Measurements from ENCODE around the gene FXYD7. TPM values are rescaled to one million over a fixed set of nuclear protein-coding genes. Genes with fewer than 3 reads are reported as not detected.

The FXYD7 gene
- total and polyA plus RNA-seq, 2 of the 13 experiments (the other 11 are each of a cell fraction or from before 2014, with no cell fraction given) = 0.55 TPM; not detected in 1

DNA sequence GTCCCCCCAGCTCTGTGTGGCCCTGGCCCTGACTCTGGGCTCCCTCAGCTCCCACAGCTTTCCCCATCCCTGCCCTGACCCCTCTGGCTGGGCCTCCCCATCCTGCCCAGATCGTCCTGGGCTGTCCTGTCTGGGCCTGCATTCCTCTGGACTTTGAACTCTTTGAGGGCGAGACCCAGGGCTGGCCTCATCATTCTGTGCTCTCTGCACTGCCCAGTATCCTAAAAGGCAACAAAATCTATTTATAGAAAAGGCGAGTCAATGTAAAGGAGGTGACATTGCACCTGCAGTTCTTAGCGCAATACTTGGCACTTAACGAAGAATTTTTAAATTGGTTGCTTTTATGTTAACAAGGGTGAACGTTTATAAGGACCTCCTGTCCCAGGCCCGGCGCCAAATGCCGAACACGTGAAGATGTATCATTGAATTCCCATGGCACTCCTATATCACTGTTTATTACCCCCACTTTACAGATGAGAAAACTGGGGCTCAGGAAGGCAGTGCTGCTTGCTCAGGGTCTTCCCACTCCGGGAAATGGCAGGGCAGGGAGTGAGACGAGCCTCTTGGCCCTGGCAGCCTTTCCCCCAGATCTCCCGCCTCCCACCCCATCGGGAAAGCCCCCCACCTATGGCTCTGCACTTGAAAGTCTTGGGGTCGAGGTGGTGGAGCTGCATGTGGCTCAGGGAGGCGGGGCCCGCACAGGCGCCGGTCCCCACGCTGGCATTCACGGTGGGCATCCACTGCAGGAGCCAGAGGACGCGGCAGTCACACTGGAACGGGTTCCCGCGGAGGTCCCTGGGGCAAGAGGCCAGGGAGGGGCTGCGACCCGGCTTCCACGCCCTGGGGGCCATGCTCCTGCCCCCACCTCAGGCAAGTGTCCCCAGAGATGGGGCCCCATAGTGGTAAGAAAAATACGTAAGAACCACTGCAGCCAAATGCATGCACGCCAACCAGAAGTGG, 12.0 kb upstream of the FXYD7 start (continued):
- TF ChIP-seq ATRX (CRISPR knock-in tag; IDR thresholded peaks at IDR 0.05; ENCODE audit: borderline replicate concordance) = no peak
- no peak for TF ChIP-seq PAX8 (CRISPR knock-in tag; IDR thresholded peaks at IDR 0.05; ENCODE audit: borderline replicate concordance)
- TF ChIP-seq ZSCAN30 (CRISPR knock-in tag; IDR thresholded peaks at IDR 0.05) = no peak
- no peak for TF ChIP-seq REPIN1 (CRISPR knock-in tag; IDR thresholded peaks at IDR 0.05; ENCODE audit: borderline replicate concordance, low read depth)
- TF ChIP-seq DMAP1 (CRISPR knock-in tag; IDR thresholded peaks at IDR 0.05) = no peak
- no peak; the same call in 1 of the 2 replicates for TF ChIP-seq ARID4A (CRISPR knock-in tag; IDR thresholded peaks at IDR 0.05; ENCODE audit: borderline replicate concordance)
- TF ChIP-seq, protein P1, sequence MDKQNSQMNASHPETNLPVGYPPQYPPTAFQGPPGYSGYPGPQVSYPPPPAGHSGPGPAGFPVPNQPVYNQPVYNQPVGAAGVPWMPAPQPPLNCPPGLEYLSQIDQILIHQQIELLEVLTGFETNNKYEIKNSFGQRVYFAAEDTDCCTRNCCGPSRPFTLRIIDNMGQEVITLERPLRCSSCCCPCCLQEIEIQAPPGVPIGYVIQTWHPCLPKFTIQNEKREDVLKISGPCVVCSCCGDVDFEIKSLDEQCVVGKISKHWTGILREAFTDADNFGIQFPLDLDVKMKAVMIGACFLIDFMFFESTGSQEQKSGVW (CRISPR knock-in tag; IDR thresholded peaks at IDR 0.05; ENCODE audit: borderline replicate concordance) = no peak
- TF ChIP-seq IKZF4 (CRISPR knock-in tag; IDR thresholded peaks at IDR 0.05; ENCODE audit: borderline replicate concordance, low read depth, not compliant biosample characterization) = no peak
- no peak for TF ChIP-seq MYNN (CRISPR knock-in tag; IDR thresholded peaks at IDR 0.05; ENCODE audit: low read depth)
- TF ChIP-seq ZNF570 (CRISPR knock-in tag; IDR thresholded peaks at IDR 0.05; ENCODE audit: borderline replicate concordance) = no peak
- peak; percentile 70; the same call in 1 of the 2 replicates for TF ChIP-seq ZFY (CRISPR knock-in tag; IDR thresholded peaks at IDR 0.05)
- TF ChIP-seq ZNF451 (CRISPR knock-in tag; IDR thresholded peaks at IDR 0.05) = no peak
- TF ChIP-seq MBD4 (IDR thresholded peaks at IDR 0.05; ENCODE audit: borderline replicate concordance, low read length) = no peak
- no peak for TF ChIP-seq SRSF1 (optimal IDR thresholded peaks at IDR 0.05; ENCODE audit: low read depth, low read length)
- TF ChIP-seq, protein P2, sequence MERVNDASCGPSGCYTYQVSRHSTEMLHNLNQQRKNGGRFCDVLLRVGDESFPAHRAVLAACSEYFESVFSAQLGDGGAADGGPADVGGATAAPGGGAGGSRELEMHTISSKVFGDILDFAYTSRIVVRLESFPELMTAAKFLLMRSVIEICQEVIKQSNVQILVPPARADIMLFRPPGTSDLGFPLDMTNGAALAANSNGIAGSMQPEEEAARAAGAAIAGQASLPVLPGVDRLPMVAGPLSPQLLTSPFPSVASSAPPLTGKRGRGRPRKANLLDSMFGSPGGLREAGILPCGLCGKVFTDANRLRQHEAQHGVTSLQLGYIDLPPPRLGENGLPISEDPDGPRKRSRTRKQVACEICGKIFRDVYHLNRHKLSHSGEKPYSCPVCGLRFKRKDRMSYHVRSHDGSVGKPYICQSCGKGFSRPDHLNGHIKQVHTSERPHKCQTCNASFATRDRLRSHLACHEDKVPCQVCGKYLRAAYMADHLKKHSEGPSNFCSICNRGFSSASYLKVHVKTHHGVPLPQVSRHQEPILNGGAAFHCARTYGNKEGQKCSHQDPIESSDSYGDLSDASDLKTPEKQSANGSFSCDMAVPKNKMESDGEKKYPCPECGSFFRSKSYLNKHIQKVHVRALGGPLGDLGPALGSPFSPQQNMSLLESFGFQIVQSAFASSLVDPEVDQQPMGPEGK (CRISPR knock-in tag; IDR thresholded peaks at IDR 0.05) = 0 out of 2 replicates have a peak, but pooled peaks have one; percentile 26
- no peak for TF ChIP-seq JUNB (CRISPR knock-in tag; IDR thresholded peaks at IDR 0.05; ENCODE audit: borderline replicate concordance)
- TF ChIP-seq RARG (CRISPR knock-in tag; IDR thresholded peaks at IDR 0.05; ENCODE audit: low read depth) = no peak
- no peak for TF ChIP-seq ZNF766 (CRISPR knock-in tag; IDR thresholded peaks at IDR 0.05; ENCODE audit: borderline replicate concordance)
- no peak for TF ChIP-seq ZNF7 (CRISPR knock-in tag; IDR thresholded peaks at IDR 0.05)
- no peak for TF ChIP-seq KLF15 (CRISPR knock-in tag; IDR thresholded peaks at IDR 0.05; ENCODE audit: borderline replicate concordance)
- TF ChIP-seq BRCA1 (CRISPR knock-in tag; IDR thresholded peaks at IDR 0.05) = no peak
- TF ChIP-seq ZNF205 (CRISPR knock-in tag; IDR thresholded peaks at IDR 0.05) = no peak
- TF ChIP-seq ZNF713 (CRISPR knock-in tag; IDR thresholded peaks at IDR 0.05) = no peak

Measured in HepG2 (cell line).